Pancreas (tissue), 10 donors: ENCODE data around the gene EPHA8. TPM values are rescaled to one million over a fixed set of nuclear protein-coding genes. Genes with fewer than 3 reads are reported as not detected.

Source experiments
- ATAC-seq, 4 donors: fragments of 200-7000 bp; cut with Tn5 transposase; one replicate each; pipeline versions ENCODE4 v1.8.0 to v1.9.1; 2020; ENCODE audit warnings: mild to moderate bottlenecking in 4 of 4, moderate library complexity in 4 of 4
- DNase-seq, 6 donors: peaks; one replicate each; pipeline ENCODE4 v3.0.0-alpha.2; 2020
- FAIRE-seq: peaks from 2 replicates; lab custom pipeline; 2012; peaks lifted over from hg19 to GRCh38; lab: Jason Lieb, UNC
- H3K27ac ChIP-seq, 4 donors: fragments of 200-600 bp; sonication (generic); 1 replicate in 3 of 4; 2 replicates in 1 of 4; pipeline versions ENCODE4 v1.5.0 to v1.8.0; 2020
- H3K27me3 ChIP-seq, 4 donors: fragments of 200-600 bp; one replicate each; pipeline ENCODE4 v1.8.0; 2021
- H3K36me3 ChIP-seq, 3 donors: fragments of 200-600 bp; sonication (generic) in 1 of 3; one replicate each; pipeline versions ENCODE4 v1.5.0 to v1.8.0; 2020 to 2021
- H3K4me1 ChIP-seq, 3 donors: fragments of 200-600 bp; one replicate each; pipeline ENCODE4 v1.8.0; 2021
- H3K4me3 ChIP-seq, 4 donors: fragments of 200-600 bp; sonication (generic) in 2 of 4; one replicate each; pipeline versions ENCODE4 v1.5.0 to v1.8.0; 2020 to 2021
- H3K9me3 ChIP-seq, 4 donors: fragments of 200-600 bp; one replicate each; pipeline ENCODE4 v1.8.0; 2021
- WGBS, 2 donors: extraction: QIAGEN DNeasy Blood & Tissue Kit; methylation state at CpG; one replicate each; pipeline ENCODE4 v1.1.7; 2013; 5-methylcytosine and 5-hydroxymethylcytosine counted together
- intact Hi-C, 3 donors: fragments of 100-400 bp; cut with DNase I; formaldehyde crosslinking; loops; one replicate each; pipeline versions ENCODE4 v1.11.1 to v1.14.2; 2022
- polyA plus RNA-seq, 2 donors: library from polyadenylated mRNA; stranded (reverse); fragments of 200-250 nt; gene quantifications; one replicate each; pipeline ENCODE4 v1.2.3, GENCODE V29; 2013
- total RNA-seq, 6 donors: library from RNA; stranded (reverse); fragmentation: NEBNext Ultra II Directional in 4 of 6; extraction: Animal tissue kit (Norgen Biotek cat#: 25700) in 4 of 6; gene quantifications; one replicate each; pipeline versions ENCODE4 v1.2.1 to v1.2.4, GENCODE V29; 2021 to 2023
- TF ChIP-seq, protein P1 (sequence below), 4 donors: fragments of 200-600 bp; sonication (generic) in 3 of 4; IDR thresholded peaks; one replicate each; pipeline versions ENCODE4 v1.5.0 to v1.8.0; 2021; ENCODE audit warnings: antibody characterized with exemption in 4 of 4
- donor health status: healthy with polysubstance abuse.
- donor health status: DM: no; HTN: no; CAD: no; lungs with moderate emphysema.
- donor health status: DM: no; HTN: no; CAD: no.
- donor health status: control.
- donor health status: control.
- donor health status: Bipolar disorder and iron deficiency.
- donor health status: DM: yes; HTN: yes; CAD: no.
- donor health status: DM: no; HTN: no; CAD: no.
- donor health status: DM: no; HTN: no; CAD: no.
- donor health status: DM: yes; HTN: yes; CAD: no.

The EPHA8 gene
- total and polyA plus RNA-seq, 8 donors = 0.57 to 8.1 (median 1.2) TPM

DNA sequence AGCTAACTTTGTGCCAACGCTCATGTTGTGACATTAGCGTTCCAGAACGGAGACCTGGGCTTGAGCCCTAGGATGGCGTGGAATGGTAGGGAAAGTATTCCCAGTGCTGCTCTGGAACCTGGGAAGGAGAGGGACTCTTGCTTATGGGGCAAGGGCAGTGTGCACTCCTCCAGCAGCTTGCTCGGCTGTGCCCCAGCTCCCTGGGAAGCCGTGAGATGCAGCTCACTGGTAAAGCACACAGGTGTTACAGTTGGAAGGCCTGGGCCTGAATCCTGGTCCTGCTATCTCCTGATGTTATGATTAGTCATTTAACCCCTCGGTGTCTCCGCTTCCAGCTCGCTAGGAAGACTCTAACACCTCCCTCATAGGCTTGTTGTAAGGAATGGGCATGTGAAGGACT, 42.4 kb upstream of the EPHA8 start:
- Histone ChIP-seq H3K27me3 (no peaks in the 10 kb centered on the region), H3K27ac (peak overlapping the region in 1 of 4 donors; percentile 3), H3K9me3 (no peaks in the 10 kb centered on the region), H3K4me3 (no peak overlapping the region), H3K36me3 (peaks cover 0 to 37% (median 6%) of the 10 kb centered on the region in 3 donors), H3K4me1 (peaks cover 12 to 30% (median 24%) of the 10 kb centered on the region in 3 donors)
- FAIRE-seq (no peak), ATAC-seq (peak; percentile 39 to 73 (median 60)), DNase-seq (peak in 1 of 6 donors; percentile 59)
- 43 to 44% methylated on average over 9 of the region's 9 CpGs for WGBS, 2 donors
- TF ChIP-seq, protein P1, sequence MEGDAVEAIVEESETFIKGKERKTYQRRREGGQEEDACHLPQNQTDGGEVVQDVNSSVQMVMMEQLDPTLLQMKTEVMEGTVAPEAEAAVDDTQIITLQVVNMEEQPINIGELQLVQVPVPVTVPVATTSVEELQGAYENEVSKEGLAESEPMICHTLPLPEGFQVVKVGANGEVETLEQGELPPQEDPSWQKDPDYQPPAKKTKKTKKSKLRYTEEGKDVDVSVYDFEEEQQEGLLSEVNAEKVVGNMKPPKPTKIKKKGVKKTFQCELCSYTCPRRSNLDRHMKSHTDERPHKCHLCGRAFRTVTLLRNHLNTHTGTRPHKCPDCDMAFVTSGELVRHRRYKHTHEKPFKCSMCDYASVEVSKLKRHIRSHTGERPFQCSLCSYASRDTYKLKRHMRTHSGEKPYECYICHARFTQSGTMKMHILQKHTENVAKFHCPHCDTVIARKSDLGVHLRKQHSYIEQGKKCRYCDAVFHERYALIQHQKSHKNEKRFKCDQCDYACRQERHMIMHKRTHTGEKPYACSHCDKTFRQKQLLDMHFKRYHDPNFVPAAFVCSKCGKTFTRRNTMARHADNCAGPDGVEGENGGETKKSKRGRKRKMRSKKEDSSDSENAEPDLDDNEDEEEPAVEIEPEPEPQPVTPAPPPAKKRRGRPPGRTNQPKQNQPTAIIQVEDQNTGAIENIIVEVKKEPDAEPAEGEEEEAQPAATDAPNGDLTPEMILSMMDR (IDR thresholded peaks at IDR 0.05) = no peak
- intact Hi-C loops = no loop called here

DNA sequence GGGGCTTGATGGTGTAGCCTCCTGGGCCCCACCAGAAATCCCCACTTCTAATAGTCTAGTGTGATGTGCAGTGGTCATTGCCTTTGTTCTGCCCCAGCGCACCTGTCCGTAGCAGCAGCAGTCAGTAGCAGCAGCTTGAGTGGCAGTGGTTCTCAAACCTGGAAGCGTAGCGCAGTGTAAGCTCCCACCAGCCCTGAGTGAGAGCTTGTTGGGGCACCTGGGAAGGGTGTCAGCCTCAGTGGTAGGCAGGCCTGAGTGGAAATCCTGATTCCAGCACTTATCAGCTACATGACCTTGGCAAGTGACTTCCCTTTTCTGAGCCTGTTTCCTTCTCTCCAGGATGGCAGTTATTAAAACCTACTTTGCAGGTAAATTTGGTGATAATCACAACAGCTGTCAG, 41.6 kb upstream of the EPHA8 start:
- no peak overlapping the region for H3K27ac ChIP-seq
- FAIRE-seq (no peak), DNase-seq (peak in 2 of 6 donors; percentile 47 to 52), ATAC-seq (peak in 2 of 4 donors; percentile 13 to 55)
- no peak overlapping the region for H3K4me3 ChIP-seq
- intact Hi-C loops = no loop called here
- no peaks in the 10 kb centered on the region for H3K27me3 ChIP-seq
- peaks cover 16 to 34% (median 28%) of the 10 kb centered on the region in 3 donors for H3K4me1 ChIP-seq
- H3K36me3 ChIP-seq = peaks cover 0 to 30% (median 10%) of the 10 kb centered on the region in 3 donors
- 57 to 67% methylated on average over 4 of the region's 4 CpGs for WGBS, 2 donors
- TF ChIP-seq, protein P1 (IDR thresholded peaks at IDR 0.05) = no peak
- H3K9me3 ChIP-seq = no peaks in the 10 kb centered on the region

GRCh38 chr1:22522221-22522743, 41.0 kb upstream of the EPHA8 start:
- Histone ChIP-seq H3K9me3 (no peaks in the 10 kb centered on the region), H3K36me3 (peaks cover 0 to 27% (median 7%) of the 10 kb centered on the region in 3 donors), H3K27me3 (no peaks in the 10 kb centered on the region), H3K4me1 (peaks cover 17 to 40% (median 33%) of the 10 kb centered on the region in 3 donors), H3K4me3 (no peak overlapping the region), H3K27ac (no peak overlapping the region)
- 78 to 81% methylated on average over 7 of the region's 7 CpGs for WGBS, 2 donors
- DNase-seq (peak in 1 of 6 donors; percentile 28), ATAC-seq (no peak), FAIRE-seq (no peak)
- TF ChIP-seq, protein P1 (IDR thresholded peaks at IDR 0.05) = no peak
- intact Hi-C loops = no loop called here

GRCh38 chr1:22524481-22524880, 38.8 kb upstream of the EPHA8 start:
- TF ChIP-seq, protein P1 (IDR thresholded peaks at IDR 0.05) = no peak
- peak overlapping the region in 3 of 4 donors; percentile 36 to 76 (median 66) for H3K27ac ChIP-seq
- H3K9me3 ChIP-seq = no peaks in the 10 kb centered on the region
- 60 to 73% methylated on average over 5 of the region's 5 CpGs for WGBS, 2 donors
- intact Hi-C loops = no loop called here
- DNase-seq (peak in 1 of 6 donors; percentile 31), FAIRE-seq (no peak), ATAC-seq (no peak)
- no peaks in the 10 kb centered on the region for H3K27me3 ChIP-seq
- H3K36me3 ChIP-seq = peaks cover 0 to 11% (median 7%) of the 10 kb centered on the region in 3 donors
- H3K4me3 ChIP-seq = no peak overlapping the region
- H3K4me1 ChIP-seq = peaks cover 26 to 42% (median 38%) of the 10 kb centered on the region in 3 donors

- intact Hi-C loops = no loop called here
- ATAC-seq (no peak), DNase-seq (no peak), FAIRE-seq (no peak)
- Histone ChIP-seq H3K27ac (peak overlapping the region; percentile 36 to 76 (median 62)), H3K9me3 (no peaks in the 10 kb centered on the region), H3K27me3 (no peaks in the 10 kb centered on the region), H3K4me3 (no peak overlapping the region), H3K36me3 (peaks cover 0 to 7% (median 5%) of the 10 kb centered on the region in 3 donors), H3K4me1 (peaks cover 28 to 41% (median 38%) of the 10 kb centered on the region in 3 donors)
- 58 to 70% methylated on average over 3 of the region's 3 CpGs for WGBS, 2 donors
- TF ChIP-seq, protein P1 (IDR thresholded peaks at IDR 0.05) = no peak
Observed at GRCh38 chr1:22525211-22525610, 38.1 kb upstream of the EPHA8 start.
